HG02588 (cell line): Measurements from ENCODE around the gene CRACR2A.

Experiments
- ATAC-seq: cut with Tn5 transposase; IDR thresholded peaks from one replicate; pipeline ENCODE4 v1.9.1; 2021; ENCODE audit warnings: mild to moderate bottlenecking, moderate library complexity; ENCODE audit not compliant: unreplicated experiment

CRACR2A gene

DNA sequence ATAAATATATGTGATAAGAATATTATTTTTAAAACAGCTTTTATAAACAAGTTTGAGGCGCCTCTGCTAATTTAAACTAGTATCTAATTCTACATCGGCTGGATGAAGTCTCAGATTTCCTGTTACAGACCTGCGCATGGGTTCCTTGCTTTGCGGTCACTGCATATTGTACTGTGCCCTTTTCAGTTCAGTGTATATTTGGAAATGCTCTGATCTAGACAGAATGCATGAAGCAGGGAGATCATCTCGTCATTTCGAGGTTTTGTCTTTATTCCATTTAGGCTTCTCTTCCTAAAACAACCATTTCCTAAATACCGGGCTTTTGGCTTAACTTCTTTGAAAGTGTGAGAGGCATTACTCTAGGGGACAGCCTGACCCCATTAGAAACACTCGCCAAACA, 25.6 kb downstream of the CRACR2A start:
- no peak for ATAC-seq

- no peak for ATAC-seq
Measured at GRCh38 chr12:3726456-3726855, 26.5 kb downstream of the CRACR2A start.

DNA sequence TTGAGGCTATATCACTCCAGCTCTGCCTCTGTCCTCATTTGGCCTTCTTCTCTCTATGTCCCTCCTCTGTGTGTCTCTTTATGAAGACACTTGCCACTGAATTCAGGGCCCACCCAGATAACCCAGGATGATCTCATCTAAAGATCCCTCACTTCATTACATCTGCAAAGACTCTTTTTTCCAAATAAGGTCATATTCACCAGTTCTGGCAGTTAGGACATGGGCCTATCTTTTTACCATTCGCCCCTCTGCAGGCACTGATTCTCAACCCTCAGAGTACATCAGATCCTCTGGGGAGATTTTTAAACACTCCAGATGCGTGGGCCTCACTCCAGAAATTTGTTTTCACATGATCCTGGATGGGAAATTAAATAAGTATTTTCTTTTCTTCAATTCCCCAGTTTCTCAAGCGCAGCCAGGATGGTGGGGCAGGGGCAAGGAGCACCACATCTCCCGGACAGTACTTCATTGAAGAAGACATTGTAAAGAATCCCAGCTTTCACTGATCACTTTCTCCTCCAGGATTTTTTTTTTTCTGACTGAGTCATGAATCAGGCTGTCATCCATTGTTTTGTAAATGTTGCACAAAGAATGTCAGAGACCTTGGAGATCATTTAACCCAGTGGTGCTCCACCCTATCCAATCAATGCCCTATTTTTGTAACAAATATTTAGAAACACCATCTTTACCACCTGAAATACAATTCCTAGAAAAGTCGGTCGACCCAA, 27.4 kb downstream of the CRACR2A start:
- no peak for ATAC-seq

- ATAC-seq = no peak
Measured at GRCh38 chr12:3723916-3724805, 28.7 kb downstream of the CRACR2A start.

GRCh38 chr12:3722368-3722767, 30.5 kb downstream of the CRACR2A start:
- no peak for ATAC-seq

GRCh38 chr12:3720772-3721171, 32.1 kb downstream of the CRACR2A start:
- ATAC-seq = no peak

- ATAC-seq = no peak
Measured at GRCh38 chr12:3718100-3718499, 34.8 kb downstream of the CRACR2A start.

DNA sequence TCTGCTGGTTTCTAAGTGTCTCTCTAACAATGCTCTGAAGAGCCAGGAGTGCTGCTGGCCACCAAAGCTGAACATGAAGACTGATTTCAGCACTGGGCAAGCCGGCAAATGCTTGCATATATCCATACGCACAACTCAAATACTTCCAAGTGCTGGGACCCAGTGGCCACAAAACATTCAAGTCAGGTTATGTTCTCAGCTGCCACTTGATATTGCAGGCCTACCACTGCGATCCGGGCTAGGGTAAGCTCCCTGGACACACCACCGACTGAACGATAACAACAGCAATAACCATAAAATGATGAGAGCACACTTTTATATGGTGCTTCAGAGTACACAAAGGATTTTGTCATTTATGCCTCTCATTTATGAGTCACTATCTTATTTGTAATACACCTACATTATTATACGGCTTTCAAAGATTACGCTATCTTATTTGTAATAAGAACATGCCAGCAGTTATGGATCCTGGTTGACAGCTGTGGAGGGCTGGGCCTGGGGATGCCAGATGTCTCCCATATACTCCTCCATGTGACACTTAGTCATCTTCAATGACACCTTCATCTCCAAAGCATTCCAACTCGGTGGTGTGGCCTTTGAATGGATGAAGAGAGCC, 35.5 kb downstream of the CRACR2A start:
- ATAC-seq = no peak

DNA sequence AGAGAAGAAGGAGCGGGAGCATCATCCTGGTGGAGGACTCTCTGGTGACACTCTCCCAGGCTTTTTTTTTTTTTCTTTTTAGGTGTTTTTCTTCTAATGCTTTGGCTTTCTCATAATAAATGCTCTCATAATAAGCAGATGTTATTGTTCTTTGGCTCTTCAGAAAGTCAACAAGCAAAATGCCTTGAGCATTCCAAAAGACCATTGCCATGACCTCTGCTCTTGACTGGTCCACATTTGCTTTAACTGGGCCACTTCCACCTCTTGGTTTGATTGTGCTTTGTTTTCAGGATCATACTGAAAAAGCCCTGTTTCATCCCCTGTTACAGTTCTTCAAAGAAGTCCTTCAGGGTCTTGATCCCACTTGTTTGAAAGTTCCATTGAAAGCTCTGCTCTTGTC, 36.9 kb downstream of the CRACR2A start:
- ATAC-seq = no peak

- no peak for ATAC-seq
Measured at GRCh38 chr12:3713947-3714346, 39.0 kb downstream of the CRACR2A start.

DNA sequence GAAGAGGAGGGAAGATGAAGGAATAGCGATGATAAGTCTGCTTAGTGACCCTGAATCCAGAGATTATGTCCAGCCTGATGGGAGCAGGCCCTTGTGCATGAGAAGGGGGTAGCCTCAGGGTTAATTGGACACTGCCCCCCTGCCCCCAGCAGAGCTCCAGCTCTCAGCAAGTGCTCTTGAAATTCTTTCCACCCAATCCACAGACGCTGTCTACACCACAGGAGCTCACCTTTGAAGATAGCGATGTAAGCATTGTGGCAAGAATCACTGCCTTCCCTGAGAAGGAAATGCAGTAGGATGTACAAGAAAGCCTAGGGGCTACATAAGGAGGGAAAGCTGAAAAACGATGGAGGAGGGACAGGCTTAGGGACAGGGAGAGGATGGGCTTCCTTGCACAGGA, 39.4 kb downstream of the CRACR2A start:
- no peak for ATAC-seq

- no peak for ATAC-seq
Measured at GRCh38 chr12:3712209-3712992, 40.5 kb downstream of the CRACR2A start.

- ATAC-seq = no peak
Measured at GRCh38 chr12:3705354-3705675, 47.6 kb downstream of the CRACR2A start.

GRCh38 chr12:3704512-3705353, 48.2 kb downstream of the CRACR2A start:
- ATAC-seq = no peak

DNA sequence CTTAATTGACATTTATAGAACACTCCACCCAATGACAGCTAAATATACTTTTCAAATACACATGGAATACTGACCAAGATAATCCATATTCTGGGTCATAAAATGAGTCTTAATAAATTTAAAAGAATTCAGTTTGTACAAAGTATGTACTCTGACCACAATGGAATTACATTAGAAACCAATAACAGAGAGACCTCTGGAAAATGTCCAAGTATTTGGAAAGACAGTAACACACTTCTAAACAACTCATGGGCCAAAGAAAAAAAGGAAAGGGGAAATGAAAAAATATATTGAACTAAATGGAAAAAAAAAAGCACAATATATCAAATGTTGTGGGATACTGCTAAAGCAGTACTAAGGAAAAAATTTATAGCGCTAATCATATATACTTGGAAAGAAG, 52.0 kb downstream of the CRACR2A start:
- ATAC-seq = no peak

DNA sequence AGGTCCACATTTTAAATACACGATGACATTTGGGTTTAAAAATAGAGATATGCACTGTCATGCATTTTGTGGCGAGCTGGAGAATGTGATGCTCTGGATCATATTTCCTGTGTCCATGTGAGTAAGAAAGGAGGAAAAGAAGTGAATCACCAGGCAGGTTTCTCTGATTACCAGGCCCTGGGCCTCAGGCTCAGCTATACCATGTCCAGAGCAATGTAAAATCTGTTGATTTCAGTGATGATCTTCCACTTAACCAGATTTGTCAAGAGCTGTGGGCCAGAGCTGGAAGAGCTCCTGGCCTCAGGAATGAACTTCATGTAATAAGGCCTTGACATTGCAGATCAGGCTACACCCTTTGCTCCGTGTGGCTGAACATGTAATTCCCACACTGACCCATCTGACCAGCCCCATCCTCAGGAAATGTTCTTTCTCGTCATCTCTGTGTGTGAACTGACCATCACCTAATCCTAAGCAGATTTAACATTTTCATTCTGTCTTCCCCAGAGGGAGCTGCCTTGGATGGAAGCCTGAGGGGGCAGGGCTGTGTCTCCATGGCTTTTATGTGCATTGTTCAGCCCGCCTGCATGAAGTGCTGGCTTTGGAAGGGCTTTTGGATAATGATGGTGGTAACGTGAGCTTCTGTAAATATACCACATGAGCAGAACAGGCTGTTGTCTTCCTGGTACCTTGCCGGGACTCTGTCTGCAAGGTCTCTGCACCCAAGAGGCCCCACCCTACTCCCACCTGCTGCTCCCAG, 54.5 kb downstream of the CRACR2A start:
- ATAC-seq = no peak

GRCh38 chr12:3697311-3697870, 55.5 kb downstream of the CRACR2A start:
- ATAC-seq = no peak

GRCh38 chr12:3694673-3695072, 58.2 kb downstream of the CRACR2A start:
- no peak for ATAC-seq
